Right lobe of liver (tissue), 6 donors: ENCODE data around the gene DCDC2C. TPM values are rescaled to one million over a fixed set of nuclear protein-coding genes. Genes with fewer than 3 reads are reported as not detected.

Experiments
- ATAC-seq, 4 donors: fragments of 200-7000 bp; cut with Tn5 transposase; one replicate each; pipeline ENCODE4 v1.9.1; 2020; ENCODE audit warnings: mild to moderate bottlenecking in 4 of 4, moderate library complexity in 4 of 4
- DNase-seq, 3 donors: peaks; one replicate each; pipeline ENCODE4 v3.0.0-alpha.2; 2020
- H3K27ac ChIP-seq, 3 donors: fragments of 200-600 bp; one replicate each; pipeline ENCODE4 v1.8.0; 2022
- H3K27me3 ChIP-seq, 2 donors: fragments of 200-600 bp; one replicate each; pipeline ENCODE4 v1.8.0; 2022
- H3K36me3 ChIP-seq, 4 donors: fragments of 200-600 bp; sonication (generic) in 1 of 4; one replicate each; pipeline versions ENCODE4 v1.5.1 to v1.8.0; 2017 to 2022; ENCODE audit warnings: control low read depth in 1 of 4
- H3K4me1 ChIP-seq, 4 donors: fragments of 200-600 bp; sonication (generic) in 1 of 4; one replicate each; pipeline versions ENCODE4 v1.5.1 to v1.8.0; 2017 to 2022; ENCODE audit warnings: control low read depth in 1 of 4
- H3K4me3 ChIP-seq, 3 donors: fragments of 200-600 bp; one replicate each; pipeline ENCODE4 v1.8.0; 2022
- H3K9me3 ChIP-seq, 4 donors: fragments of 200-600 bp; sonication (generic) in 1 of 4; one replicate each; pipeline versions ENCODE4 v1.5.1 to v1.8.0; 2017 to 2022; ENCODE audit warnings: control low read depth in 1 of 4
- CTCF ChIP-seq, 4 donors: fragments of 200-600 bp in 3 of 4; fragments of 450-650 bp in 1 of 4; IDR thresholded peaks; one replicate each; pipeline versions ENCODE4 v1.5.1 to v1.8.0; 2016 to 2022; ENCODE audit warnings: antibody characterized with exemption in 4 of 4, mild to moderate bottlenecking in 2 of 4
- POLR2A ChIP-seq: fragments of 450-650 bp; IDR thresholded peaks from one replicate; pipeline ENCODE4 v1.6.1; 2017; ENCODE audit warnings: antibody characterized with exemption, mild to moderate bottlenecking
- WGBS: methylation state at CpG from one replicate; pipeline ENCODE4 v1.1.6; 2018; ENCODE audit warnings: low coverage, low lambda C conversion rate; ENCODE audit not compliant: insufficient coverage; ENCODE audit errors: missing lambda C conversion rate; 5-methylcytosine and 5-hydroxymethylcytosine counted together
- intact Hi-C, 2 donors: fragments of 100-400 bp; cut with DNase I; formaldehyde crosslinking; loops; one replicate each; pipeline versions ENCODE4 v1.11.2 to v1.14.1; 2022
- total RNA-seq, 6 experiments: library from RNA; depleted of rRNA in 2 of 6; stranded (reverse); fragments of >200 nt in 2 of 6; fragmentation: NEBNext Ultra II Directional in 3 of 6; extraction: Animal tissue kit (Norgen Biotek cat#: 25700) in 3 of 6; gene quantifications; one replicate each; pipeline versions ENCODE4 v1.1.0 to v1.2.4, GENCODE V29; 2016 to 2023
- donor health status: DM: no; HTN: yes; CAD: no.
- donor health status: DM: no; HTN: no; CAD: no.
- donor health status: DM: no; HTN: no; CAD: no.
- donor health status: DM: no; HTN: yes; CAD: no.
- donor health status: DM: no; HTN: yes; CAD: no.

The DCDC2C gene
- total RNA-seq, 6 experiments from 2014 or later: not detected

GRCh38 chr2:3779496-3780049 lies 76.2 kb downstream of the DCDC2C start:
- ATAC-seq (peak in 1 of 4 donors; percentile 15), DNase-seq (no peak)
- WGBS: 22% methylated on average over 8 of the region's 10 CpGs
- Histone ChIP-seq H3K4me3 (no peak overlapping the region), H3K27me3 (no peaks in the 10 kb centered on the region), H3K27ac (no peak overlapping the region), H3K9me3 (no peaks in the 10 kb centered on the region), H3K4me1 (no peaks in the 10 kb centered on the region), H3K36me3 (no peaks in the 10 kb centered on the region)
- TF ChIP-seq POLR2A: no peak
- TF ChIP-seq CTCF (IDR thresholded peaks at IDR 0.05): no peak
- intact Hi-C loops: no loop called here

GRCh38 chr2:3780477-3781402 lies 77.4 kb downstream of the DCDC2C start:
- H3K27me3 ChIP-seq: no peaks in the 10 kb centered on the region
- DNase-seq: peak in 2 of 3 donors; percentile 56 to 73
- ATAC-seq: peak; percentile 87 to 98 (median 92)
- H3K36me3 ChIP-seq: no peaks in the 10 kb centered on the region
- H3K9me3 ChIP-seq: no peaks in the 10 kb centered on the region
- TF ChIP-seq POLR2A (no peak), CTCF (IDR thresholded peaks at IDR 0.05) (peak; percentile 36 to 76 (median 64))
- H3K4me3 ChIP-seq: no peak overlapping the region
- WGBS: 27% methylated on average over 20 of the region's 23 CpGs
- intact Hi-C loops: no loop called here
- no peaks in the 10 kb centered on the region for H3K4me1 ChIP-seq
- no peak overlapping the region for H3K27ac ChIP-seq

- no peak for TF ChIP-seq CTCF (IDR thresholded peaks at IDR 0.05)
- TF ChIP-seq POLR2A: no peak
- intact Hi-C loops: no loop called here
- no peaks in the 10 kb centered on the region for H3K27me3 ChIP-seq
- DNase-seq: no peak
- no peaks in the 10 kb centered on the region for H3K4me1 ChIP-seq
- no peak for ATAC-seq
- no peak overlapping the region for H3K27ac ChIP-seq
- WGBS: 69% methylated on average over 4 of the region's 4 CpGs
- H3K36me3 ChIP-seq: no peaks in the 10 kb centered on the region
- H3K4me3 ChIP-seq: no peak overlapping the region
- H3K9me3 ChIP-seq: no peaks in the 10 kb centered on the region
These were observed 81.4 kb downstream of the DCDC2C start for GRCh38 chr2:3784731-3785130.

- Histone ChIP-seq H3K27ac (no peak overlapping the region), H3K4me3 (no peak overlapping the region), H3K36me3 (no peaks in the 10 kb centered on the region), H3K4me1 (no peaks in the 10 kb centered on the region), H3K9me3 (no peaks in the 10 kb centered on the region), H3K27me3 (no peaks in the 10 kb centered on the region)
- no peak for ATAC-seq
- TF ChIP-seq POLR2A: no peak
- no peak for TF ChIP-seq CTCF (IDR thresholded peaks at IDR 0.05)
- WGBS: 54% methylated on average over 10 of the region's 15 CpGs
- intact Hi-C loops: no loop called here
- DNase-seq: no peak
These were observed 82.0 kb downstream of the DCDC2C start for GRCh38 chr2:3785220-3785889.
